Mesenteric fat pad (tissue), 1 donor: Measurements from ENCODE around the gene ATN1. TPM values are rescaled to one million over a fixed set of nuclear protein-coding genes. Genes with fewer than 3 reads are reported as not detected.

Experiments
- DNase-seq: peaks from one replicate; pipeline ENCODE4 v3.0.0-alpha.2; 2020; ENCODE audit warnings: low spot score
- total RNA-seq: library from RNA; stranded (reverse); fragmentation: NEBNext Ultra II Directional; extraction: Animal tissue kit (Norgen Biotek cat#: 25700); gene quantifications from one replicate; pipeline ENCODE4 v1.2.1, GENCODE V29; 2021
- donor health status: DM: yes; HTN: yes; CAD: no.

Gene ATN1
- total RNA-seq, 1 donor from 2014 or later = 148 TPM

GRCh38 chr12:6957741-6958608, 30.2 kb downstream of the ATN1 start:
- DNase-seq = no peak

GRCh38 chr12:6958609-6959057, 30.9 kb downstream of the ATN1 start:
- no peak for DNase-seq

GRCh38 chr12:6959058-6959804, 31.5 kb downstream of the ATN1 start:
- no peak for DNase-seq

- no peak for DNase-seq
These were observed 32.2 kb downstream of the ATN1 start for GRCh38 chr12:6959805-6960592.

- DNase-seq = no peak
These were observed 33.0 kb downstream of the ATN1 start for GRCh38 chr12:6960593-6961277.

- DNase-seq = no peak
These were observed 33.5 kb downstream of the ATN1 start for GRCh38 chr12:6961278-6961694.

- no peak for DNase-seq
These were observed 34.0 kb downstream of the ATN1 start for GRCh38 chr12:6961695-6962284.

- DNase-seq = no peak
These were observed 34.7 kb downstream of the ATN1 start for GRCh38 chr12:6962285-6963015.

- DNase-seq = no peak
These were observed 35.4 kb downstream of the ATN1 start for GRCh38 chr12:6963016-6963731.

GRCh38 chr12:6963791-6964413, 36.1 kb downstream of the ATN1 start:
- DNase-seq = no peak

- no peak for DNase-seq
These were observed 36.9 kb downstream of the ATN1 start for GRCh38 chr12:6964605-6965025.

- DNase-seq = no peak
These were observed 37.4 kb downstream of the ATN1 start for GRCh38 chr12:6965026-6965661.

- no peak for DNase-seq
These were observed 38.0 kb downstream of the ATN1 start for GRCh38 chr12:6965714-6966113.

GRCh38 chr12:6966351-6966750, 38.6 kb downstream of the ATN1 start:
- DNase-seq = no peak

- DNase-seq = no peak
These were observed 39.9 kb downstream of the ATN1 start for GRCh38 chr12:6967651-6968100.

- DNase-seq = no peak
These were observed 40.7 kb downstream of the ATN1 start for GRCh38 chr12:6968426-6968825.

- no peak for DNase-seq
These were observed 42.4 kb downstream of the ATN1 start for GRCh38 chr12:6970096-6970527.

GRCh38 chr12:6974180-6974579, 46.4 kb downstream of the ATN1 start:
- DNase-seq = peak; percentile 51
